Upper lobe of left lung (tissue), 4 donors: ENCODE data around the gene ELAVL1.

Source experiments
- CTCF ChIP-seq, 6 experiments: fragments of 450-650 bp in 4 of 6; fragments of 200-600 bp in 2 of 6; sonication (generic) in 2 of 6; IDR thresholded peaks; one replicate each; pipeline ENCODE4 v1.5.1; 2016 to 2019; ENCODE audit warnings: antibody characterized with exemption in 6 of 6
- POLR2A ChIP-seq, 4 donors: fragments of 450-650 bp; IDR thresholded peaks; one replicate each; pipeline ENCODE4 v1.5.1; 2016 to 2017; ENCODE audit warnings: antibody characterized with exemption in 4 of 4, mild to moderate bottlenecking in 2 of 4
- POLR2AphosphoS5 ChIP-seq, 2 donors: sonication (generic); formaldehyde crosslinking; IDR thresholded peaks; one replicate each; pipeline ENCODE4 v1.5.1; 2017; ENCODE audit warnings: antibody characterized with exemption in 2 of 2

GRCh38 chr19:7976461-7976860 is 29.0 kb downstream of the ELAVL1 start:
- TF ChIP-seq CTCF (IDR thresholded peaks at IDR 0.05) (no peak), POLR2AphosphoS5 (IDR thresholded peaks at IDR 0.05) (no peak), POLR2A (IDR thresholded peaks at IDR 0.05) (no peak)
